ENCODE results near the gene OBSCN. TPM values are rescaled to one million over a fixed set of nuclear protein-coding genes. Genes with fewer than 3 reads are reported as not detected.

OBSCN gene
- total RNA-seq, 2 donors from 2014 or later, result 159 to 317 TPM

DNA sequence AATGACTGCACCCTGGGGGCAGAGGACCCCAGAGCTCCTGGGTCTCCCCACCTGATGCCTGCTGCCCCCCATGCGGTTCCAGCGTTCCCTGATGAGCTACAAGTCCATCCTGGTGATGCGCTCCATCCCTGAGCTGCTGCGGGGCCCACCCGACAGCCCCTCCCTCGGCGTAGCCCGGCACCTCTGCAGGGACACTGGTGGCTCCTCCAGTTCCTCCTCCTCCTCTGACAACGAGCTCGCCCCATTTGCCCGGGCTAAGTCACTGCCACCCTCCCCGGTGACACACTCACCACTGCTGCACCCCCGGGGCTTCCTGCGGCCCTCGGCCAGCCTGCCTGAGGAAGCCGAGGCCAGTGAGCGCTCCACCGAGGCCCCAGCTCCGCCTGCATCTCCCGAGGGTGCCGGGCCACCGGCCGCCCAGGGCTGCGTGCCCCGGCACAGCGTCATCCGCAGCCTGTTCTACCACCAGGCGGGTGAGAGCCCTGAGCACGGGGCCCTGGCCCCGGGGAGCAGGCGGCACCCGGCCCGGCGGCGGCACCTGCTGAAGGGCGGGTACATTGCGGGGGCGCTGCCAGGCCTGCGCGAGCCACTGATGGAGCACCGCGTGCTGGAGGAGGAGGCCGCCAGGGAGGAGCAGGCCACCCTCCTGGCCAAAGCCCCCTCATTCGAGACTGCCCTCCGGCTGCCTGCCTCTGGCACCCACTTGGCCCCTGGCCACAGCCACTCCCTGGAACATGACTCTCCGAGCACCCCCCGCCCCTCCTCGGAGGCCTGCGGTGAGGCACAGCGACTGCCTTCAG lies 163.3 kb downstream of the OBSCN start:
- Histone ChIP-seq H3K27ac (peak overlapping the region; percentile 92 to 95), H3K36me3 (peaks cover 11% of the 10 kb centered on the region), H3K4me3 (peak overlapping the region in 1 of 2 donors; percentile 25), H3K27me3 (no peaks in the 10 kb centered on the region), H3K4me1 (peaks cover 4 to 87% of the 10 kb centered on the region in 2 donors), H3K9me3 (no peaks in the 10 kb centered on the region)
- DNase-seq (ENCODE audit: low spot score), result no peak
- TF ChIP-seq, protein P1, sequence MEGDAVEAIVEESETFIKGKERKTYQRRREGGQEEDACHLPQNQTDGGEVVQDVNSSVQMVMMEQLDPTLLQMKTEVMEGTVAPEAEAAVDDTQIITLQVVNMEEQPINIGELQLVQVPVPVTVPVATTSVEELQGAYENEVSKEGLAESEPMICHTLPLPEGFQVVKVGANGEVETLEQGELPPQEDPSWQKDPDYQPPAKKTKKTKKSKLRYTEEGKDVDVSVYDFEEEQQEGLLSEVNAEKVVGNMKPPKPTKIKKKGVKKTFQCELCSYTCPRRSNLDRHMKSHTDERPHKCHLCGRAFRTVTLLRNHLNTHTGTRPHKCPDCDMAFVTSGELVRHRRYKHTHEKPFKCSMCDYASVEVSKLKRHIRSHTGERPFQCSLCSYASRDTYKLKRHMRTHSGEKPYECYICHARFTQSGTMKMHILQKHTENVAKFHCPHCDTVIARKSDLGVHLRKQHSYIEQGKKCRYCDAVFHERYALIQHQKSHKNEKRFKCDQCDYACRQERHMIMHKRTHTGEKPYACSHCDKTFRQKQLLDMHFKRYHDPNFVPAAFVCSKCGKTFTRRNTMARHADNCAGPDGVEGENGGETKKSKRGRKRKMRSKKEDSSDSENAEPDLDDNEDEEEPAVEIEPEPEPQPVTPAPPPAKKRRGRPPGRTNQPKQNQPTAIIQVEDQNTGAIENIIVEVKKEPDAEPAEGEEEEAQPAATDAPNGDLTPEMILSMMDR (IDR thresholded peaks at IDR 0.05), result no peak

DNA sequence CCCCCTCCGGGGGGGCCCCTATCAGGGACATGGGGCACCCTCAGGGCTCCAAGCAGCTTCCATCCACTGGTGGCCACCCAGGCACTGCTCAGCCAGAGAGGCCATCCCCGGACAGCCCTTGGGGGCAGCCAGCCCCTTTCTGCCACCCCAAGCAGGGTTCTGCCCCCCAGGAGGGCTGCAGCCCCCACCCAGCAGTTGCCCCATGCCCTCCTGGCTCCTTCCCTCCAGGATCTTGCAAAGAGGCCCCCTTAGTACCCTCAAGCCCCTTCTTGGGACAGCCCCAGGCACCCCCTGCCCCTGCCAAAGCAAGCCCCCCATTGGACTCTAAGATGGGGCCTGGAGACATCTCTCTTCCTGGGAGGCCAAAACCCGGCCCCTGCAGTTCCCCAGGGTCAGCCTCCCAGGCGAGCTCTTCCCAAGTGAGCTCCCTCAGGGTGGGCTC lies 163.9 kb downstream of the OBSCN start:
- Histone ChIP-seq H3K4me3 (no peak overlapping the region), H3K36me3 (peaks cover 17% of the 10 kb centered on the region), H3K27ac (peak overlapping the region; percentile 92 to 95), H3K9me3 (no peaks in the 10 kb centered on the region), H3K27me3 (no peaks in the 10 kb centered on the region), H3K4me1 (peaks cover 4 to 84% of the 10 kb centered on the region in 2 donors)
- no peak for DNase-seq (ENCODE audit: low spot score)
- TF ChIP-seq, protein P1 (IDR thresholded peaks at IDR 0.05), result no peak

DNA sequence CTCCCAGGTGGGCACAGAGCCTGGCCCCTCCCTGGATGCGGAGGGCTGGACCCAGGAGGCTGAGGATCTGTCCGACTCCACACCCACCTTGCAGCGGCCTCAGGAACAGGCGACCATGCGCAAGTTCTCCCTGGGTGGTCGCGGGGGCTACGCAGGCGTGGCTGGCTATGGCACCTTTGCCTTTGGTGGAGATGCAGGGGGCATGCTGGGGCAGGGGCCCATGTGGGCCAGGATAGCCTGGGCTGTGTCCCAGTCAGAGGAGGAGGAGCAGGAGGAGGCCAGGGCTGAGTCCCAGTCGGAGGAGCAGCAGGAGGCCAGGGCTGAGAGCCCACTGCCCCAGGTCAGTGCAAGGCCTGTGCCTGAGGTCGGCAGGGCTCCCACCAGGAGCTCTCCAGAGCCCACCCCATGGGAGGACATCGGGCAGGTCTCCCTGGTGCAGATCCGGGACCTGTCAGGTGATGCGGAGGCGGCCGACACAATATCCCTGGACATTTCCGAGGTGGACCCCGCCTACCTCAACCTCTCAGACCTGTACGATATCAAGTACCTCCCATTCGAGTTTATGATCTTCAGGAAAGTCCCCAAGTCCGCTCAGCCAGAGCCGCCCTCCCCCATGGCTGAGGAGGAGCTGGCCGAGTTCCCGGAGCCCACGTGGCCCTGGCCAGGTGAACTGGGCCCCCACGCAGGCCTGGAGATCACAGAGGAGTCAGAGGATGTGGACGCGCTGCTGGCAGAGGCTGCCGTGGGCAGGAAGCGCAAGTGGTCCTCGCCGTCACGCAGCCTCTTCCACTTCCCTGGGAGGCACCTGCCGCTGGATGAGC lies 164.5 kb downstream of the OBSCN start:
- Histone ChIP-seq H3K27ac (peak overlapping the region; percentile 92 to 95), H3K36me3 (peaks cover 23% of the 10 kb centered on the region), H3K4me3 (no peak overlapping the region), H3K4me1 (peaks cover 4 to 78% of the 10 kb centered on the region in 2 donors), H3K9me3 (no peaks in the 10 kb centered on the region), H3K27me3 (no peaks in the 10 kb centered on the region)
- no peak for DNase-seq (ENCODE audit: low spot score)
- TF ChIP-seq, protein P1 (IDR thresholded peaks at IDR 0.05), result no peak

DNA sequence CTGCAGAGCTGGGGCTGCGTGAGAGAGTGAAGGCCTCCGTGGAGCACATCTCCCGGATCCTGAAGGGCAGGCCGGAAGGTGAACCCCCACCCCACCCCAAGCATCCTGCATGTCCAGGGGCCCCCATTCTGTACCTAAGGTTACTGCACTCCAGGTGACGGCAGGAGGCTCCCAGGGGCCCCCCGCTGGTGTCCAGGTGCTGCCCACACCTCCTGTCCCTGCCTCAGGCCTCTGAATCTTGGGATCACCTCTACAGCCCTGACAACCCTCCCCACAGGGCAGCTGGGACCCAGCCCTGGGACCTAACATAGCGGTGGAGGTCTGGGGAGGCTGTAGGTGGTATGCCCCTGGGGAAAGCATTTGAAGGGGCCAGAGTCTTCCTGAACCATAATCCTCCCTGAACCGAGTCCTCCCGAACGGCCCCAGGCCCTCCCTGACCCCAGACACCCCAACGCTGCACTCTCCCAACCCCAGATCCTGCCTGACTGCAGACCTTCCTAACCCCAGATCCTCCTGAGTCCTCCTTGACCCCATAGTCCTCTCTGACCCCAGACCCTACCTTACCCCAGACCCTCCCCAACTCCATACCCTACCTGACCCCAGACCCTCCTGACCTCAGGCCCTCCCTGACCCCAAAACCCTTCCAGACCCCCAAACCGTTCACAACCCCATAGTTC lies 165.3 kb downstream of the OBSCN start:
- Histone ChIP-seq H3K9me3 (no peaks in the 10 kb centered on the region), H3K4me3 (no peak overlapping the region), H3K36me3 (peaks cover 30% of the 10 kb centered on the region), H3K27me3 (no peaks in the 10 kb centered on the region), H3K4me1 (peaks cover 4 to 75% of the 10 kb centered on the region in 2 donors), H3K27ac (peak overlapping the region; percentile 92 to 95)
- TF ChIP-seq, protein P1 (IDR thresholded peaks at IDR 0.05), result no peak
- DNase-seq (ENCODE audit: low spot score), result no peak

DNA sequence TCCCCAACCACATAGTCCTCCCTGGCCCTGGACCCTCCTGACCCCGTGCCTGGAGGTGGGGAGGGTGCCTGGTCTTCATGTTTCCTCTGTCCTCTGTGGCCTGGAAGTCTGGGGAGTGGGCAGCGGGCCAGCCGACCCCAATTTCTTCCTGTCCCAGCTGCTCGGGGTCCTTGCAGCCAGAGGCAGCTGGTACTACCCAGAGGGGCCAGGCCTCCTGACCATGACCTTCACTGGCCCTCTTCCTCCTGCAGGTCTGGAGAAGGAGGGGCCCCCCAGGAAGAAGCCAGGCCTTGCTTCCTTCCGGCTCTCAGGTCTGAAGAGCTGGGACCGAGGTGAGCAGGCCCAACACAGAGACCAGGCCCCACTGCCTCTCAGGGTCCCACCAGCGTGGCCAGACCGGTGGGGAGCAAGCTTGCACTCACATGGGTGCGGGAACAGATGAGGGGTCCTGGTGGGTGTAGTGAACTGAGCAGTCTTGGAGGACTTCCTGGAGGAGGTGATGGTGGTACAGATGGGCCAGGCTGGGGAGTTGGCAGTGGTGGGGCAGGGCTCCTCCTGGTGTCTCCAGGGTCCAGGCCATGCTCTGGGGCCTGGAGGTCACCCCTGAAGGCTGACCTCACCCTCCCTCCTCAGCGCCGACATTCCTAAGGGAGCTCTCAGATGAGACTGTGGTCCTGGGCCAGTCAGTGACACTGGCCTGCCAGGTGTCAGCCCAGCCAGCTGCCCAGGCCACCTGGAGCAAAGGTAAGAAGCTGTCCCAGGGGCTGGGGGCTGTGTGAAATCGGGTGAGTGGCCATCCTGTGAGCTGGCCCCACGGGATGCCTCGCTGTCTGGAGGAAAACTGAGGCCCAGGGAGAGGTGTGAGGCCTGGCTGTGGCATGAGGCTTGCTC lies 166.1 kb downstream of the OBSCN start:
- Histone ChIP-seq H3K36me3 (peaks cover 34% of the 10 kb centered on the region), H3K27me3 (no peaks in the 10 kb centered on the region), H3K4me3 (no peak overlapping the region), H3K9me3 (no peaks in the 10 kb centered on the region), H3K4me1 (peaks cover 4 to 74% of the 10 kb centered on the region in 2 donors), H3K27ac (peak overlapping the region; percentile 92 to 95)
- no peak for DNase-seq (ENCODE audit: low spot score)
- TF ChIP-seq, protein P1 (IDR thresholded peaks at IDR 0.05), result no peak
